ENCODE measurements around the gene EEFSEC. TPM values are rescaled to one million over a fixed set of nuclear protein-coding genes. Genes with fewer than 3 reads are reported as not detected.

EEFSEC gene
- total RNA-seq, 1 donor from 2014 or later: 6.1 TPM

GRCh38 chr3:128412180-128413002 is 259.1 kb downstream of the EEFSEC start:
- Mint-ChIP-seq H3K27me3 (ENCODE audit: low read depth, unreplicated experiment) (peaks cover 43% of the 10 kb centered on the region), H3K36me3 (ENCODE audit: low read depth, unreplicated experiment) (peaks cover 1% of the 10 kb centered on the region), H3K9me3 (ENCODE audit: unreplicated experiment) (no peaks in the 10 kb centered on the region), H3K4me3 (ENCODE audit: unreplicated experiment) (no peak overlapping the region), H3K27ac (ENCODE audit: unreplicated experiment) (no peak overlapping the region), H3K4me1 (ENCODE audit: low read depth, unreplicated experiment) (peaks cover 5% of the 10 kb centered on the region)
- Histone ChIP-seq H3K79me2 (ENCODE audit: insufficient read depth, low read length) (no peaks in the 10 kb centered on the region), H3K27me3 (ENCODE audit: insufficient read depth, low read length) (no peaks in the 10 kb centered on the region), H3K36me3 (ENCODE audit: insufficient read depth, low read length) (no peaks in the 10 kb centered on the region), H3K27ac (ENCODE audit: low read depth, low read length) (no peak overlapping the region), H3K9ac (ENCODE audit: low read length) (no peak overlapping the region), H3K4me3 (ENCODE audit: insufficient read depth, low read depth, low read length) (no peak overlapping the region), H3K9me3 (ENCODE audit: insufficient read depth, low read depth, low read length) (no peaks in the 10 kb centered on the region), H4K20me1 (ENCODE audit: insufficient read depth, low read length) (peaks cover 32% of the 10 kb centered on the region), H3K4me2 (ENCODE audit: low read length) (no peak overlapping the region), H2AFZ (ENCODE audit: low read depth, low read length) (no peak overlapping the region), H3K4me1 (ENCODE audit: insufficient read depth, low read length) (peaks cover 14% of the 10 kb centered on the region)
- no peak for FAIRE-seq
- TF ChIP-seq EZH2 (IDR thresholded peaks at IDR 0.05; ENCODE audit: insufficient read depth, low read length): no peak
- no peak for TF ChIP-seq CTCF (IDR thresholded peaks at IDR 0.05; ENCODE audit: insufficient read depth, low read depth, low read length)
- DNase-seq (ENCODE audit: low read depth): no peak

- H3K36me3 ChIP-seq (ENCODE audit: insufficient read depth, low read length): no peaks in the 10 kb centered on the region
- peaks cover 16% of the 10 kb centered on the region for H3K4me1 ChIP-seq (ENCODE audit: insufficient read depth, low read length)
- no peak overlapping the region for H3K4me2 ChIP-seq (ENCODE audit: low read length)
- Mint-ChIP-seq H3K27me3 (ENCODE audit: low read depth, unreplicated experiment) (peaks cover 44% of the 10 kb centered on the region), H3K4me3 (ENCODE audit: unreplicated experiment) (no peak overlapping the region), H3K9me3 (ENCODE audit: unreplicated experiment) (no peaks in the 10 kb centered on the region), H3K4me1 (ENCODE audit: low read depth, unreplicated experiment) (peaks cover 5% of the 10 kb centered on the region), H3K36me3 (ENCODE audit: low read depth, unreplicated experiment) (peaks cover 1% of the 10 kb centered on the region), H3K27ac (ENCODE audit: unreplicated experiment) (no peak overlapping the region)
- H2AFZ ChIP-seq (ENCODE audit: low read depth, low read length): no peak overlapping the region
- H3K9ac ChIP-seq (ENCODE audit: low read length): no peak overlapping the region
- DNase-seq (ENCODE audit: low read depth) (no peak), FAIRE-seq (no peak)
- no peak overlapping the region for H3K27ac ChIP-seq (ENCODE audit: low read depth, low read length)
- peaks cover 38% of the 10 kb centered on the region for H4K20me1 ChIP-seq (ENCODE audit: insufficient read depth, low read length)
- no peak overlapping the region for H3K4me3 ChIP-seq (ENCODE audit: insufficient read depth, low read depth, low read length)
- H3K27me3 ChIP-seq (ENCODE audit: insufficient read depth, low read length): no peaks in the 10 kb centered on the region
- no peaks in the 10 kb centered on the region for H3K9me3 ChIP-seq (ENCODE audit: insufficient read depth, low read depth, low read length)
- TF ChIP-seq EZH2 (IDR thresholded peaks at IDR 0.05; ENCODE audit: insufficient read depth, low read length) (no peak), CTCF (IDR thresholded peaks at IDR 0.05; ENCODE audit: insufficient read depth, low read depth, low read length) (no peak)
- no peaks in the 10 kb centered on the region for H3K79me2 ChIP-seq (ENCODE audit: insufficient read depth, low read length)
Observed at GRCh38 chr3:128413003-128413370, 259.7 kb downstream of the EEFSEC start.
